Panc1 (cell line): ENCODE results near the gene KRTAP26-1. TPM values are rescaled to one million over a fixed set of nuclear protein-coding genes. Genes with fewer than 3 reads are reported as not detected.

Experiments
- ATAC-seq: fragments of 200-7000 bp; cut with Tn5 transposase; 2 replicates; pipeline ENCODE4 v1.9.1; 2020; ENCODE audit warnings: mild to moderate bottlenecking, moderate library complexity
- BruUV-seq: library from RNA; stranded (reverse); fragments of 400-500 nt; replicated peaks from 2 replicates; lab custom pipeline; 2021; lab: Mats Ljungman, UMichigan
- CTCF ChIA-PET: fragments of 300-600 bp; sonication (Branson Sonifier 250); formaldehyde crosslinking; loops from one replicate; lab custom pipeline; 2022; ENCODE audit warnings: antibody characterized with exemption; lab: Charles Lee
- POLR2A ChIA-PET: fragments of 300-600 bp; sonication (Branson Sonifier 250); formaldehyde crosslinking; loops from one replicate; lab custom pipeline; 2022; ENCODE audit warnings: antibody characterized with exemption; lab: Charles Lee
- DNase-seq: peaks from one replicate; pipeline ENCODE4 v3.0.0-alpha.2; 2010; ENCODE audit warnings: low read depth, low spot score
- H3K27ac ChIP-seq: 2 replicates; pipeline ENCODE4 v1.5.1; 2011; ENCODE audit warnings: mild to moderate bottlenecking, low read length, inconsistent platforms
- H3K27me3 ChIP-seq: fragments of 200-500 bp; sonication (Bioruptor generic); 2 replicates; pipeline ENCODE4 v1.6.0; 2014; ENCODE audit warnings: low read length, inconsistent platforms; ENCODE audit not compliant: control insufficient read depth, insufficient read depth
- H3K36me3 ChIP-seq: fragments of 200-500 bp; sonication (Bioruptor generic); 2 replicates; pipeline ENCODE4 v1.5.1; 2014; ENCODE audit warnings: inconsistent platforms, mild to moderate bottlenecking, low read length, moderate library complexity; ENCODE audit not compliant: control insufficient read depth, insufficient read depth
- H3K4me1 ChIP-seq: 2 replicates; pipeline ENCODE4 v1.5.1; 2011; ENCODE audit warnings: inconsistent platforms, mild to moderate bottlenecking, low read length, moderate library complexity; ENCODE audit not compliant: control insufficient read depth, insufficient read depth
- H3K4me3 ChIP-seq, 2 experiments: 2 replicates each; pipeline ENCODE4 v1.5.1; 2011 to 2012; ENCODE audit warnings: low read depth in 2 of 2, low read length in 2 of 2, mild to moderate bottlenecking in 2 of 2, inconsistent platforms in 1 of 2, moderate library complexity in 1 of 2
- H3K9me3 ChIP-seq: fragments of 200-500 bp; sonication (Bioruptor generic); 2 replicates; pipeline ENCODE4 v1.5.1; 2014; ENCODE audit warnings: low read depth, mild to moderate bottlenecking, inconsistent platforms, low read length, moderate library complexity; ENCODE audit not compliant: control insufficient read depth, insufficient read depth
- POLR2AphosphoS5 ChIP-seq: IDR thresholded peaks from 2 replicates; pipeline ENCODE4 v1.6.1; 2012; ENCODE audit warnings: mild to moderate bottlenecking, low read depth, low read length, moderate library complexity
- SIN3A ChIP-seq: IDR thresholded peaks from 2 replicates; pipeline ENCODE4 v1.6.1; 2012; ENCODE audit warnings: low read depth, mild to moderate bottlenecking, low read length, moderate library complexity, borderline replicate concordance; ENCODE audit not compliant: insufficient read depth
- TCF7L2 ChIP-seq: IDR thresholded peaks from 2 replicates; pipeline ENCODE4 v1.6.1; 2011; ENCODE audit warnings: mild to moderate bottlenecking, low read depth, low read length, inconsistent platforms
- in situ Hi-C: cut with HindIII; loops from 2 replicates; pipeline ENCODE4 v1.10.0; 2016; ENCODE audit warnings: low sequenced_read_pairs, low pct_unique_long_range_greater_than_20kb
- intact Hi-C: fragments of 100-400 bp; cut with micrococcal nuclease; formaldehyde crosslinking; loops from one replicate; pipeline ENCODE4 v1.10.0; 2022; ENCODE audit not compliant: unreplicated experiment
- total RNA-seq: library from RNA; stranded (reverse); gene quantifications from one replicate; pipeline ENCODE4 v1.2.1, GENCODE V29; 2021; ENCODE audit not compliant: unreplicated experiment
- TF ChIP-seq, protein P1 (sequence below), 2 experiments: IDR thresholded peaks; 2 replicates each; pipeline ENCODE4 v1.6.1; 2011 to 2012; ENCODE audit warnings: low read depth in 2 of 2, control low read depth in 1 of 2, low read length in 1 of 2, mild to moderate bottlenecking in 1 of 2, moderate library complexity in 1 of 2; ENCODE audit not compliant: insufficient read depth in 1 of 2
- TF ChIP-seq, protein P2 (sequence below): fragments of 450-650 bp; IDR thresholded peaks from 2 replicates; pipeline ENCODE4 v1.5.1; 2017; ENCODE audit warnings: mild to moderate bottlenecking

The KRTAP26-1 gene
- total RNA-seq, 1 experiment from 2014 or later: not detected

GRCh38 chr21:30305136-30305535 is 15.0 kb downstream of the KRTAP26-1 start:
- Histone ChIP-seq H3K27ac (no peak overlapping the region), H3K9me3 (no peaks in the 10 kb centered on the region), H3K36me3 (no peaks in the 10 kb centered on the region), H3K4me3 (no peak overlapping the region), H3K4me1 (no peaks in the 10 kb centered on the region), H3K27me3 (no peaks in the 10 kb centered on the region)
- in situ Hi-C loops (no loop called here), intact Hi-C loops (no loop called here)
- no TSS peak for BruUV-seq
- ATAC-seq: no peak
- TF ChIP-seq TCF7L2 (no peak), SIN3A (no peak), POLR2AphosphoS5 (no peak)
- TF ChIP-seq, protein P1, sequence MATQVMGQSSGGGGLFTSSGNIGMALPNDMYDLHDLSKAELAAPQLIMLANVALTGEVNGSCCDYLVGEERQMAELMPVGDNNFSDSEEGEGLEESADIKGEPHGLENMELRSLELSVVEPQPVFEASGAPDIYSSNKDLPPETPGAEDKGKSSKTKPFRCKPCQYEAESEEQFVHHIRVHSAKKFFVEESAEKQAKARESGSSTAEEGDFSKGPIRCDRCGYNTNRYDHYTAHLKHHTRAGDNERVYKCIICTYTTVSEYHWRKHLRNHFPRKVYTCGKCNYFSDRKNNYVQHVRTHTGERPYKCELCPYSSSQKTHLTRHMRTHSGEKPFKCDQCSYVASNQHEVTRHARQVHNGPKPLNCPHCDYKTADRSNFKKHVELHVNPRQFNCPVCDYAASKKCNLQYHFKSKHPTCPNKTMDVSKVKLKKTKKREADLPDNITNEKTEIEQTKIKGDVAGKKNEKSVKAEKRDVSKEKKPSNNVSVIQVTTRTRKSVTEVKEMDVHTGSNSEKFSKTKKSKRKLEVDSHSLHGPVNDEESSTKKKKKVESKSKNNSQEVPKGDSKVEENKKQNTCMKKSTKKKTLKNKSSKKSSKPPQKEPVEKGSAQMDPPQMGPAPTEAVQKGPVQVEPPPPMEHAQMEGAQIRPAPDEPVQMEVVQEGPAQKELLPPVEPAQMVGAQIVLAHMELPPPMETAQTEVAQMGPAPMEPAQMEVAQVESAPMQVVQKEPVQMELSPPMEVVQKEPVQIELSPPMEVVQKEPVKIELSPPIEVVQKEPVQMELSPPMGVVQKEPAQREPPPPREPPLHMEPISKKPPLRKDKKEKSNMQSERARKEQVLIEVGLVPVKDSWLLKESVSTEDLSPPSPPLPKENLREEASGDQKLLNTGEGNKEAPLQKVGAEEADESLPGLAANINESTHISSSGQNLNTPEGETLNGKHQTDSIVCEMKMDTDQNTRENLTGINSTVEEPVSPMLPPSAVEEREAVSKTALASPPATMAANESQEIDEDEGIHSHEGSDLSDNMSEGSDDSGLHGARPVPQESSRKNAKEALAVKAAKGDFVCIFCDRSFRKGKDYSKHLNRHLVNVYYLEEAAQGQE (IDR thresholded peaks at IDR 0.05; ENCODE audit: insufficient read depth in 1 of 2, low read depth in 2 of 2, low read length in 1 of 2): no peak
- TF ChIP-seq, protein P2, sequence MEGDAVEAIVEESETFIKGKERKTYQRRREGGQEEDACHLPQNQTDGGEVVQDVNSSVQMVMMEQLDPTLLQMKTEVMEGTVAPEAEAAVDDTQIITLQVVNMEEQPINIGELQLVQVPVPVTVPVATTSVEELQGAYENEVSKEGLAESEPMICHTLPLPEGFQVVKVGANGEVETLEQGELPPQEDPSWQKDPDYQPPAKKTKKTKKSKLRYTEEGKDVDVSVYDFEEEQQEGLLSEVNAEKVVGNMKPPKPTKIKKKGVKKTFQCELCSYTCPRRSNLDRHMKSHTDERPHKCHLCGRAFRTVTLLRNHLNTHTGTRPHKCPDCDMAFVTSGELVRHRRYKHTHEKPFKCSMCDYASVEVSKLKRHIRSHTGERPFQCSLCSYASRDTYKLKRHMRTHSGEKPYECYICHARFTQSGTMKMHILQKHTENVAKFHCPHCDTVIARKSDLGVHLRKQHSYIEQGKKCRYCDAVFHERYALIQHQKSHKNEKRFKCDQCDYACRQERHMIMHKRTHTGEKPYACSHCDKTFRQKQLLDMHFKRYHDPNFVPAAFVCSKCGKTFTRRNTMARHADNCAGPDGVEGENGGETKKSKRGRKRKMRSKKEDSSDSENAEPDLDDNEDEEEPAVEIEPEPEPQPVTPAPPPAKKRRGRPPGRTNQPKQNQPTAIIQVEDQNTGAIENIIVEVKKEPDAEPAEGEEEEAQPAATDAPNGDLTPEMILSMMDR: no peak
- ChIA-PET POLR2A (no interaction called here), CTCF (no interaction called here)
- no peak for DNase-seq

GRCh38 chr21:30289215-30289614 is 30.9 kb downstream of the KRTAP26-1 start, which contains the start of gene KRTAP25-1:
KRTAP25-1 (minus strand) TSS chr21:30289514; CDS start chr21:30289490, 24 bp downstream.
- no peak for ATAC-seq
- H3K27me3 ChIP-seq: no peaks in the 10 kb centered on the region
- in situ Hi-C loops: no loop called here

More at GRCh38 chr21:30289215-30289614, 30.9 kb downstream of the KRTAP26-1 start, which contains the start of gene KRTAP25-1:
- H3K4me1 ChIP-seq: no peaks in the 10 kb centered on the region
- no peak for DNase-seq
- H3K27ac ChIP-seq: no peak within 1 kb of the TSS
- no TSS peak for BruUV-seq
- CTCF ChIA-PET: no interaction called here
- TF ChIP-seq, protein P1 (IDR thresholded peaks at IDR 0.05; ENCODE audit: insufficient read depth in 1 of 2, low read depth in 2 of 2, low read length in 1 of 2): no peak
- no peak for TF ChIP-seq POLR2AphosphoS5
- no peak for TF ChIP-seq SIN3A
- TF ChIP-seq, protein P2: no peak
- TF ChIP-seq TCF7L2: no peak
- H3K9me3 ChIP-seq: no peaks in the 10 kb centered on the region
- POLR2A ChIA-PET: no interaction called here
- H3K4me3 ChIP-seq: no peak within 1 kb of the TSS
- H3K36me3 ChIP-seq: no peaks in the 10 kb centered on the region
- intact Hi-C loops: no loop called here
